OCI-LY7 (cell line): ENCODE data around the gene PKD1.

Experiments used
- EZH2phosphoT487 ChIP-seq: fragments of 200-600 bp; sonication (generic); IDR thresholded peaks from 2 replicates; pipeline ENCODE4 v1.6.1; 2018; ENCODE audit warnings: low read depth, borderline replicate concordance, mild to moderate bottlenecking, mixed run types, antibody characterized with exemption, low read length, moderate library complexity, mixed read lengths
- TF ChIP-seq, protein P1 (sequence below): fragments of 200-600 bp; sonication (generic); conservative IDR thresholded peaks from 2 replicates; pipeline ENCODE4 v1.5.1; 2014; ENCODE audit warnings: mild to moderate bottlenecking, antibody characterized with exemption, low read length, moderate library complexity, mixed read lengths

GRCh38 chr16:2057438-2057837 lies 78.3 kb downstream of the PKD1 start:
- TF ChIP-seq, protein P1, sequence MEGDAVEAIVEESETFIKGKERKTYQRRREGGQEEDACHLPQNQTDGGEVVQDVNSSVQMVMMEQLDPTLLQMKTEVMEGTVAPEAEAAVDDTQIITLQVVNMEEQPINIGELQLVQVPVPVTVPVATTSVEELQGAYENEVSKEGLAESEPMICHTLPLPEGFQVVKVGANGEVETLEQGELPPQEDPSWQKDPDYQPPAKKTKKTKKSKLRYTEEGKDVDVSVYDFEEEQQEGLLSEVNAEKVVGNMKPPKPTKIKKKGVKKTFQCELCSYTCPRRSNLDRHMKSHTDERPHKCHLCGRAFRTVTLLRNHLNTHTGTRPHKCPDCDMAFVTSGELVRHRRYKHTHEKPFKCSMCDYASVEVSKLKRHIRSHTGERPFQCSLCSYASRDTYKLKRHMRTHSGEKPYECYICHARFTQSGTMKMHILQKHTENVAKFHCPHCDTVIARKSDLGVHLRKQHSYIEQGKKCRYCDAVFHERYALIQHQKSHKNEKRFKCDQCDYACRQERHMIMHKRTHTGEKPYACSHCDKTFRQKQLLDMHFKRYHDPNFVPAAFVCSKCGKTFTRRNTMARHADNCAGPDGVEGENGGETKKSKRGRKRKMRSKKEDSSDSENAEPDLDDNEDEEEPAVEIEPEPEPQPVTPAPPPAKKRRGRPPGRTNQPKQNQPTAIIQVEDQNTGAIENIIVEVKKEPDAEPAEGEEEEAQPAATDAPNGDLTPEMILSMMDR: no peak
- TF ChIP-seq EZH2phosphoT487: no peak
